Measurements from ENCODE around the gene GNG13.
"Not testable (repeated sequence)": the region's sequence is repeated elsewhere in the genome, so short reads cannot be mapped to it uniquely, and the experiment has no call there.

Gene GNG13

GRCh38 chr16:842061-842476 lies 41.5 kb upstream of the GNG13 start:
- no peaks in the 10 kb centered on the region for H3K4me1 ChIP-seq (ENCODE audit: control insufficient read depth in 5 of 5, insufficient read depth in 5 of 5, low read length in 5 of 5)
- H3K27me3 ChIP-seq (ENCODE audit: control insufficient read depth in 5 of 5, insufficient read depth in 4 of 5, low read length in 5 of 5) = peaks cover 27 to 34% (median 31%) of the 10 kb centered on the region in 5 donors
- H3K27ac ChIP-seq (ENCODE audit: low read depth, low read length) = no peak overlapping the region
- H3K9me3 ChIP-seq (ENCODE audit: control insufficient read depth in 5 of 5, low read length in 5 of 5) = peaks cover 0 to 7% (median under 1%) of the 10 kb centered on the region in 5 donors
- H3K4me3 ChIP-seq (ENCODE audit: low read depth in 1 of 5, low read length in 5 of 5) = no peak overlapping the region
- H3K9ac ChIP-seq (ENCODE audit: low read length in 5 of 5) = no peak overlapping the region
- H3K36me3 ChIP-seq (ENCODE audit: control insufficient read depth in 5 of 5, insufficient read depth in 5 of 5, low read length in 5 of 5) = no peaks in the 10 kb centered on the region

- H3K27ac ChIP-seq (ENCODE audit: low read depth, low read length) = no peak overlapping the region
- H3K9ac ChIP-seq (ENCODE audit: low read length in 5 of 5) = no peak overlapping the region
- no peaks in the 10 kb centered on the region for H3K36me3 ChIP-seq (ENCODE audit: control insufficient read depth in 5 of 5, insufficient read depth in 5 of 5, low read length in 5 of 5)
- H3K9me3 ChIP-seq (ENCODE audit: control insufficient read depth in 5 of 5, low read length in 5 of 5) = peaks cover 0 to 12% (median 6%) of the 10 kb centered on the region in 5 donors
- H3K4me3 ChIP-seq (ENCODE audit: low read depth in 1 of 5, low read length in 5 of 5) = no peak overlapping the region
- peaks cover 27 to 34% (median 31%) of the 10 kb centered on the region in 5 donors for H3K27me3 ChIP-seq (ENCODE audit: control insufficient read depth in 5 of 5, insufficient read depth in 4 of 5, low read length in 5 of 5)
- H3K4me1 ChIP-seq (ENCODE audit: control insufficient read depth in 5 of 5, insufficient read depth in 5 of 5, low read length in 5 of 5) = no peaks in the 10 kb centered on the region
Observed at GRCh38 chr16:841455-842060, 41.0 kb upstream of the GNG13 start.

GRCh38 chr16:840561-841454 lies 40.3 kb upstream of the GNG13 start:
- no peak overlapping the region for H3K9ac ChIP-seq (ENCODE audit: low read length in 5 of 5)
- H3K9me3 ChIP-seq (ENCODE audit: control insufficient read depth in 5 of 5, low read length in 5 of 5) = peaks cover 7 to 20% (median 14%) of the 10 kb centered on the region in 5 donors
- no peaks in the 10 kb centered on the region for H3K36me3 ChIP-seq (ENCODE audit: control insufficient read depth in 5 of 5, insufficient read depth in 5 of 5, low read length in 5 of 5)
- H3K27me3 ChIP-seq (ENCODE audit: control insufficient read depth in 5 of 5, insufficient read depth in 4 of 5, low read length in 5 of 5) = peaks cover 27 to 34% (median 31%) of the 10 kb centered on the region in 5 donors
- no peaks in the 10 kb centered on the region for H3K4me1 ChIP-seq (ENCODE audit: control insufficient read depth in 5 of 5, insufficient read depth in 5 of 5, low read length in 5 of 5)
- H3K27ac ChIP-seq (ENCODE audit: low read depth, low read length) = no peak overlapping the region
- no peak overlapping the region for H3K4me3 ChIP-seq (ENCODE audit: low read depth in 1 of 5, low read length in 5 of 5)

GRCh38 chr16:839643-840408 lies 39.3 kb upstream of the GNG13 start:
- Histone ChIP-seq H3K4me1 (ENCODE audit: control insufficient read depth in 5 of 5, insufficient read depth in 5 of 5, low read length in 5 of 5) (no peaks in the 10 kb centered on the region), H3K9ac (ENCODE audit: low read length in 5 of 5) (no peak overlapping the region), H3K36me3 (ENCODE audit: control insufficient read depth in 5 of 5, insufficient read depth in 5 of 5, low read length in 5 of 5) (no peaks in the 10 kb centered on the region), H3K4me3 (ENCODE audit: low read depth in 1 of 5, low read length in 5 of 5) (no peak overlapping the region), H3K27ac (ENCODE audit: low read depth, low read length) (no peak overlapping the region), H3K9me3 (ENCODE audit: control insufficient read depth in 5 of 5, low read length in 5 of 5) (peaks cover 8 to 28% (median 21%) of the 10 kb centered on the region in 5 donors), H3K27me3 (ENCODE audit: control insufficient read depth in 5 of 5, insufficient read depth in 4 of 5, low read length in 5 of 5) (peaks cover 25 to 33% (median 29%) of the 10 kb centered on the region in 5 donors)

- H3K4me3 ChIP-seq (ENCODE audit: low read depth in 1 of 5, low read length in 5 of 5) = no peak overlapping the region
- H3K27ac ChIP-seq (ENCODE audit: low read depth, low read length) = no peak overlapping the region
- H3K27me3 ChIP-seq (ENCODE audit: control insufficient read depth in 5 of 5, insufficient read depth in 4 of 5, low read length in 5 of 5) = peaks cover 24 to 34% (median 29%) of the 10 kb centered on the region in 5 donors
- H3K36me3 ChIP-seq (ENCODE audit: control insufficient read depth in 5 of 5, insufficient read depth in 5 of 5, low read length in 5 of 5) = no peaks in the 10 kb centered on the region
- peaks cover 8 to 33% (median 25%) of the 10 kb centered on the region in 5 donors for H3K9me3 ChIP-seq (ENCODE audit: control insufficient read depth in 5 of 5, low read length in 5 of 5)
- H3K9ac ChIP-seq (ENCODE audit: low read length in 5 of 5) = no peak overlapping the region
- no peaks in the 10 kb centered on the region for H3K4me1 ChIP-seq (ENCODE audit: control insufficient read depth in 5 of 5, insufficient read depth in 5 of 5, low read length in 5 of 5)
Observed at GRCh38 chr16:838741-839140, 38.2 kb upstream of the GNG13 start.

GRCh38 chr16:836822-837221 lies 36.3 kb upstream of the GNG13 start:
- not testable (repeated sequence) for H3K9ac ChIP-seq (ENCODE audit: low read length in 5 of 5); H3K36me3 ChIP-seq (ENCODE audit: control insufficient read depth in 5 of 5, insufficient read depth in 5 of 5, low read length in 5 of 5); H3K4me1 ChIP-seq (ENCODE audit: control insufficient read depth in 5 of 5, insufficient read depth in 5 of 5, low read length in 5 of 5); H3K27ac ChIP-seq (ENCODE audit: low read depth, low read length)
- peaks cover 8 to 33% (median 25%) of the 10 kb centered on the region in 5 donors for H3K9me3 ChIP-seq (ENCODE audit: control insufficient read depth in 5 of 5, low read length in 5 of 5)
- peak overlapping the region in 1 of 5 donors; percentile 22 for H3K4me3 ChIP-seq (ENCODE audit: low read depth in 1 of 5, low read length in 5 of 5)
- peaks cover 19 to 32% (median 22%) of the 10 kb centered on the region in 5 donors for H3K27me3 ChIP-seq (ENCODE audit: control insufficient read depth in 5 of 5, insufficient read depth in 4 of 5, low read length in 5 of 5)

GRCh38 chr16:836221-836620 lies 35.7 kb upstream of the GNG13 start:
- Histone ChIP-seq H3K27me3 (ENCODE audit: control insufficient read depth in 5 of 5, insufficient read depth in 4 of 5, low read length in 5 of 5) (peaks cover 13 to 26% (median 16%) of the 10 kb centered on the region in 5 donors), H3K4me1 (ENCODE audit: control insufficient read depth in 5 of 5, insufficient read depth in 5 of 5, low read length in 5 of 5) (peaks cover 0 to 5% (median 0%) of the 10 kb centered on the region in 5 donors), H3K9ac (ENCODE audit: low read length in 5 of 5) (no peak overlapping the region), H3K4me3 (ENCODE audit: low read depth in 1 of 5, low read length in 5 of 5) (peak overlapping the region in 2 of 5 donors; percentile 16 to 30), H3K36me3 (ENCODE audit: control insufficient read depth in 5 of 5, insufficient read depth in 5 of 5, low read length in 5 of 5) (no peaks in the 10 kb centered on the region), H3K27ac (ENCODE audit: low read depth, low read length) (no peak overlapping the region), H3K9me3 (ENCODE audit: control insufficient read depth in 5 of 5, low read length in 5 of 5) (peaks cover 8 to 33% (median 25%) of the 10 kb centered on the region in 5 donors)

- Histone ChIP-seq H3K27me3 (ENCODE audit: control insufficient read depth in 5 of 5, insufficient read depth in 4 of 5, low read length in 5 of 5) (peaks cover 7 to 21% (median 15%) of the 10 kb centered on the region in 5 donors), H3K27ac (ENCODE audit: low read depth, low read length) (no peak overlapping the region), H3K4me3 (ENCODE audit: low read depth in 1 of 5, low read length in 5 of 5) (peak overlapping the region in 1 of 5 donors; percentile 35), H3K4me1 (ENCODE audit: control insufficient read depth in 5 of 5, insufficient read depth in 5 of 5, low read length in 5 of 5) (peaks cover 0 to 12% (median 0%) of the 10 kb centered on the region in 5 donors), H3K36me3 (ENCODE audit: control insufficient read depth in 5 of 5, insufficient read depth in 5 of 5, low read length in 5 of 5) (no peaks in the 10 kb centered on the region), H3K9me3 (ENCODE audit: control insufficient read depth in 5 of 5, low read length in 5 of 5) (peaks cover 8 to 33% (median 25%) of the 10 kb centered on the region in 5 donors), H3K9ac (ENCODE audit: low read length in 5 of 5) (no peak overlapping the region)
Observed at GRCh38 chr16:835373-835772, 34.8 kb upstream of the GNG13 start.

GRCh38 chr16:833411-833810 lies 32.9 kb upstream of the GNG13 start:
- Histone ChIP-seq H3K27ac (ENCODE audit: low read depth, low read length) (no peak overlapping the region), H3K9ac (ENCODE audit: low read length in 5 of 5) (no peak overlapping the region), H3K36me3 (ENCODE audit: control insufficient read depth in 5 of 5, insufficient read depth in 5 of 5, low read length in 5 of 5) (no peaks in the 10 kb centered on the region), H3K9me3 (ENCODE audit: control insufficient read depth in 5 of 5, low read length in 5 of 5) (peaks cover 8 to 33% (median 25%) of the 10 kb centered on the region in 5 donors), H3K4me3 (ENCODE audit: low read depth in 1 of 5, low read length in 5 of 5) (no peak overlapping the region), H3K27me3 (ENCODE audit: control insufficient read depth in 5 of 5, insufficient read depth in 4 of 5, low read length in 5 of 5) (peaks cover 0 to 13% (median 7%) of the 10 kb centered on the region in 5 donors), H3K4me1 (ENCODE audit: control insufficient read depth in 5 of 5, insufficient read depth in 5 of 5, low read length in 5 of 5) (peaks cover 0 to 12% (median 0%) of the 10 kb centered on the region in 5 donors)
